HEK293 (cell line): ENCODE measurements around the gene NMNAT3.

Experiments
- KLF1 ChIP-seq: fragments of 450-650 bp; formaldehyde crosslinking; IDR thresholded peaks from 2 replicates; pipeline ENCODE4 v1.5.1; 2016; ENCODE audit warnings: missing biosample characterization, missing genetic modification characterization
- YY1 ChIP-seq: fragments of 450-650 bp; formaldehyde crosslinking; IDR thresholded peaks from 2 replicates; pipeline ENCODE4 v1.5.1; 2018; ENCODE audit warnings: missing biosample characterization, missing genetic modification characterization
- ZBTB17 ChIP-seq: fragments of 450-650 bp; formaldehyde crosslinking; IDR thresholded peaks from 2 replicates; pipeline ENCODE4 v1.5.1; 2016; ENCODE audit warnings: missing biosample characterization, missing genetic modification characterization
- ZBTB20 ChIP-seq: fragments of 450-650 bp; formaldehyde crosslinking; IDR thresholded peaks from 2 replicates; pipeline ENCODE4 v1.5.1; 2016; ENCODE audit warnings: missing biosample characterization, missing genetic modification characterization
- ZNF121 ChIP-seq: fragments of 450-650 bp; formaldehyde crosslinking; IDR thresholded peaks from 2 replicates; pipeline ENCODE4 v1.5.1; 2016; ENCODE audit warnings: missing biosample characterization, missing genetic modification characterization
- ZNF274 ChIP-seq, 2 experiments: fragments of 200-500 bp in 1 of 2; fragments of 450-650 bp in 1 of 2; sonication (Bioruptor generic) in 1 of 2; formaldehyde crosslinking in 1 of 2; IDR thresholded peaks; 2 replicates each; pipeline versions ENCODE4 v1.5.1 to v1.6.1; 2014 to 2016; ENCODE audit warnings: borderline replicate concordance in 1 of 2, inconsistent platforms in 1 of 2, low read length in 1 of 2, missing biosample characterization in 1 of 2, missing genetic modification characterization in 1 of 2
- ZNF324 ChIP-seq: fragments of 450-650 bp; formaldehyde crosslinking; IDR thresholded peaks from 2 replicates; pipeline ENCODE4 v1.5.1; 2016; ENCODE audit warnings: missing biosample characterization, missing genetic modification characterization
- ZNF350 ChIP-seq: fragments of 450-650 bp; formaldehyde crosslinking; IDR thresholded peaks from 2 replicates; pipeline ENCODE4 v1.5.0; 2017; ENCODE audit warnings: missing biosample characterization, mild to moderate bottlenecking, missing genetic modification characterization
- ZNF423 ChIP-seq: fragments of 450-650 bp; formaldehyde crosslinking; IDR thresholded peaks from 2 replicates; pipeline ENCODE4 v1.5.1; 2016; ENCODE audit warnings: missing biosample characterization, missing genetic modification characterization
- ZNF561 ChIP-seq: fragments of 450-650 bp; IDR thresholded peaks from 2 replicates; pipeline ENCODE4 v1.5.1; 2018; ENCODE audit warnings: missing biosample characterization, missing genetic modification characterization, borderline replicate concordance
- ZNF768 ChIP-seq: fragments of 450-650 bp; formaldehyde crosslinking; IDR thresholded peaks from 2 replicates; pipeline ENCODE4 v1.5.1; 2018; ENCODE audit warnings: missing biosample characterization, mild to moderate bottlenecking, missing genetic modification characterization
- TF ChIP-seq, protein P1 (sequence below): fragments of 450-650 bp; formaldehyde crosslinking; IDR thresholded peaks from 2 replicates; pipeline ENCODE4 v1.5.1; 2016; ENCODE audit warnings: missing biosample characterization, missing genetic modification characterization
- TF ChIP-seq, protein P2 (sequence below): fragments of 450-650 bp; formaldehyde crosslinking; IDR thresholded peaks from 2 replicates; pipeline ENCODE4 v1.5.1; 2016; ENCODE audit warnings: missing biosample characterization, missing genetic modification characterization
- TF ChIP-seq, protein P3 (sequence below): fragments of 450-650 bp; formaldehyde crosslinking; IDR thresholded peaks from 2 replicates; pipeline ENCODE4 v1.5.1; 2016; ENCODE audit warnings: missing biosample characterization, missing genetic modification characterization, borderline replicate concordance

DNA sequence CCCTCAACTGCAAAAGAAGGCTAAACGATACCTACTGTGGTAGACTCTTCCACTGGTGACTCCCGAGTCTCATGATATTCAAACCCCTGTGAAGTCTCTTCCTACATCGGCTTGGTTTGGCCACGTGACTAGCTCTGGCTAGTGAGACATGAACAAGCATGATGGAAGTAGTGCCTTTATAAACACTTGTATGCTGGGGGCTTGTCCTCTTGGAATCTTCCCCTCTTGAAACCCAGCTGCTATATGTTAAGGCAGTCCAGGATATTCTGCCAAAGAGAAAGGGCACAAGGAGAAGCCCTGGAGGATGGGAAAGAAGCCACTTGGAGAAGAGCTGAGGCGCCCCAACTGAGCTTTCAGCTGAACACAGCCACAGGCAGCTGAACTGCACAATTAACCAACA, 154.6 kb downstream of the NMNAT3 start:
- TF ChIP-seq ZNF768 (tag by site-specific recombination) (no peak), ZBTB17 (tag by site-specific recombination) (no peak), ZNF561 (no peak), ZNF423 (tag by site-specific recombination) (no peak), ZNF324 (tag by site-specific recombination) (no peak), ZNF121 (tag by site-specific recombination) (no peak), KLF1 (tag by site-specific recombination) (no peak), ZNF274 (IDR thresholded peaks at IDR 0.05; ENCODE audit: low read length) (no peak), ZNF274 (tag by site-specific recombination; IDR thresholded peaks at IDR 0.05; ENCODE audit: borderline replicate concordance) (no peak), ZNF350 (tag by site-specific recombination) (no peak), ZBTB20 (tag by site-specific recombination) (no peak), YY1 (no peak)
- TF ChIP-seq, protein P1, sequence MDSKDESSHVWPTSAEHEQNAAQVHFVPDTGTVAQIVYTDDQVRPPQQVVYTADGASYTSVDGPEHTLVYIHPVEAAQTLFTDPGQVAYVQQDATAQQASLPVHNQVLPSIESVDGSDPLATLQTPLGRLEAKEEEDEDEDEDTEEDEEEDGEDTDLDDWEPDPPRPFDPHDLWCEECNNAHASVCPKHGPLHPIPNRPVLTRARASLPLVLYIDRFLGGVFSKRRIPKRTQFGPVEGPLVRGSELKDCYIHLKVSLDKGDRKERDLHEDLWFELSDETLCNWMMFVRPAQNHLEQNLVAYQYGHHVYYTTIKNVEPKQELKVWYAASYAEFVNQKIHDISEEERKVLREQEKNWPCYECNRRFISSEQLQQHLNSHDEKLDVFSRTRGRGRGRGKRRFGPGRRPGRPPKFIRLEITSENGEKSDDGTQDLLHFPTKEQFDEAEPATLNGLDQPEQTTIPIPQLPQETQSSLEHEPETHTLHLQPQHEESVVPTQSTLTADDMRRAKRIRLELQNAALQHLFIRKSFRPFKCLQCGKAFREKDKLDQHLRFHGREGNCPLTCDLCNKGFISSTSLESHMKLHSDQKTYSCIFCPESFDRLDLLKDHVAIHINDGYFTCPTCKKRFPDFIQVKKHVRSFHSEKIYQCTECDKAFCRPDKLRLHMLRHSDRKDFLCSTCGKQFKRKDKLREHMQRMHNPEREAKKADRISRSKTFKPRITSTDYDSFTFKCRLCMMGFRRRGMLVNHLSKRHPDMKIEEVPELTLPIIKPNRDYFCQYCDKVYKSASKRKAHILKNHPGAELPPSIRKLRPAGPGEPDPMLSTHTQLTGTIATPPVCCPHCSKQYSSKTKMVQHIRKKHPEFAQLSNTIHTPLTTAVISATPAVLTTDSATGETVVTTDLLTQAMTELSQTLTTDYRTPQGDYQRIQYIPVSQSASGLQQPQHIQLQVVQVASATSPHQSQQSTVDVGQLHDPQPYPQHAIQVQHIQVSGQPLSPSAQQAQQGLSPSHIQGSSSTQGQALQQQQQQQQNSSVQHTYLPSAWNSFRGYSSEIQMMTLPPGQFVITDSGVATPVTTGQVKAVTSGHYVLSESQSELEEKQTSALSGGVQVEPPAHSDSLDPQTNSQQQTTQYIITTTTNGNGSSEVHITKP (tag by site-specific recombination) = no peak
- TF ChIP-seq, protein P2, sequence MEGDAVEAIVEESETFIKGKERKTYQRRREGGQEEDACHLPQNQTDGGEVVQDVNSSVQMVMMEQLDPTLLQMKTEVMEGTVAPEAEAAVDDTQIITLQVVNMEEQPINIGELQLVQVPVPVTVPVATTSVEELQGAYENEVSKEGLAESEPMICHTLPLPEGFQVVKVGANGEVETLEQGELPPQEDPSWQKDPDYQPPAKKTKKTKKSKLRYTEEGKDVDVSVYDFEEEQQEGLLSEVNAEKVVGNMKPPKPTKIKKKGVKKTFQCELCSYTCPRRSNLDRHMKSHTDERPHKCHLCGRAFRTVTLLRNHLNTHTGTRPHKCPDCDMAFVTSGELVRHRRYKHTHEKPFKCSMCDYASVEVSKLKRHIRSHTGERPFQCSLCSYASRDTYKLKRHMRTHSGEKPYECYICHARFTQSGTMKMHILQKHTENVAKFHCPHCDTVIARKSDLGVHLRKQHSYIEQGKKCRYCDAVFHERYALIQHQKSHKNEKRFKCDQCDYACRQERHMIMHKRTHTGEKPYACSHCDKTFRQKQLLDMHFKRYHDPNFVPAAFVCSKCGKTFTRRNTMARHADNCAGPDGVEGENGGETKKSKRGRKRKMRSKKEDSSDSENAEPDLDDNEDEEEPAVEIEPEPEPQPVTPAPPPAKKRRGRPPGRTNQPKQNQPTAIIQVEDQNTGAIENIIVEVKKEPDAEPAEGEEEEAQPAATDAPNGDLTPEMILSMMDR = no peak
- TF ChIP-seq, protein P3, sequence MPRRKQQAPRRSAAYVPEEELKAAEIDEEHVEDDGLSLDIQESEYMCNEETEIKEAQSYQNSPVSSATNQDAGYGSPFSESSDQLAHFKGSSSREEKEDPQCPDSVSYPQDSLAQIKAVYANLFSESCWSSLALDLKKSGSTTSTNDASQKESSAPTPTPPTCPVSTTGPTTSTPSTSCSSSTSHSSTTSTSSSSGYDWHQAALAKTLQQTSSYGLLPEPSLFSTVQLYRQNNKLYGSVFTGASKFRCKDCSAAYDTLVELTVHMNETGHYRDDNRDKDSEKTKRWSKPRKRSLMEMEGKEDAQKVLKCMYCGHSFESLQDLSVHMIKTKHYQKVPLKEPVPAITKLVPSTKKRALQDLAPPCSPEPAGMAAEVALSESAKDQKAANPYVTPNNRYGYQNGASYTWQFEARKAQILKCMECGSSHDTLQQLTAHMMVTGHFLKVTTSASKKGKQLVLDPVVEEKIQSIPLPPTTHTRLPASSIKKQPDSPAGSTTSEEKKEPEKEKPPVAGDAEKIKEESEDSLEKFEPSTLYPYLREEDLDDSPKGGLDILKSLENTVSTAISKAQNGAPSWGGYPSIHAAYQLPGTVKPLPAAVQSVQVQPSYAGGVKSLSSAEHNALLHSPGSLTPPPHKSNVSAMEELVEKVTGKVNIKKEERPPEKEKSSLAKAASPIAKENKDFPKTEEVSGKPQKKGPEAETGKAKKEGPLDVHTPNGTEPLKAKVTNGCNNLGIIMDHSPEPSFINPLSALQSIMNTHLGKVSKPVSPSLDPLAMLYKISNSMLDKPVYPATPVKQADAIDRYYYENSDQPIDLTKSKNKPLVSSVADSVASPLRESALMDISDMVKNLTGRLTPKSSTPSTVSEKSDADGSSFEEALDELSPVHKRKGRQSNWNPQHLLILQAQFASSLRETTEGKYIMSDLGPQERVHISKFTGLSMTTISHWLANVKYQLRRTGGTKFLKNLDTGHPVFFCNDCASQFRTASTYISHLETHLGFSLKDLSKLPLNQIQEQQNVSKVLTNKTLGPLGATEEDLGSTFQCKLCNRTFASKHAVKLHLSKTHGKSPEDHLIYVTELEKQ (tag by site-specific recombination) = no peak
